DOHH2 (cell line): ENCODE measurements around the gene KARS1.

Experiments used
- EZH2phosphoT487 ChIP-seq: fragments of 200-600 bp; sonication (generic); IDR thresholded peaks from 2 replicates; pipeline ENCODE4 v1.6.1; 2017; ENCODE audit warnings: borderline replicate concordance, mild to moderate bottlenecking, antibody characterized with exemption, low read length, moderate library complexity, mixed read lengths
- TF ChIP-seq, protein P1 (sequence below): fragments of 200-600 bp; sonication (generic); IDR thresholded peaks from one replicate; pipeline ENCODE4 v1.5.1; 2014; ENCODE audit warnings: antibody characterized with exemption, mild to moderate bottlenecking, low read depth, low read length; ENCODE audit not compliant: poor library complexity, severe bottlenecking

DNA sequence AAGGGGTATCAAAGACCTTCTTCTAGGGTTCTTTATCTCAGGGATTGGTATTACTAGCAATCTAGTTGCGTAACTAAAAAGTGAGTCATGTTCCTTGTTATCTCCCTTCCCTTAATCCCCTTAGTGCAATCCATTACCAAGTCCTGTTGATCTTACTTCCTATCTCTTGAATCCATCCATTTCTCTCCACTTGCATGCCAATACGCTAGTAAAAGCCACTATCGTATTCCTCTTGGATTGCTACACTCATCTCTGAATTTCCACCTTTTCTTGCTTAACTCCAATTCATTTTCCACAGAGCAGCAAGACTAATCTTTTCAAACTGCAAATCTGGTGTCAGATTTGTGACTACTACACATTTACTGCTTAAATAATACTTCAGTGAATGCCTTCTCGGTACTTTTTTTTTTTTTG lies 22.5 kb downstream of the KARS1 start:
- TF ChIP-seq, protein P1, sequence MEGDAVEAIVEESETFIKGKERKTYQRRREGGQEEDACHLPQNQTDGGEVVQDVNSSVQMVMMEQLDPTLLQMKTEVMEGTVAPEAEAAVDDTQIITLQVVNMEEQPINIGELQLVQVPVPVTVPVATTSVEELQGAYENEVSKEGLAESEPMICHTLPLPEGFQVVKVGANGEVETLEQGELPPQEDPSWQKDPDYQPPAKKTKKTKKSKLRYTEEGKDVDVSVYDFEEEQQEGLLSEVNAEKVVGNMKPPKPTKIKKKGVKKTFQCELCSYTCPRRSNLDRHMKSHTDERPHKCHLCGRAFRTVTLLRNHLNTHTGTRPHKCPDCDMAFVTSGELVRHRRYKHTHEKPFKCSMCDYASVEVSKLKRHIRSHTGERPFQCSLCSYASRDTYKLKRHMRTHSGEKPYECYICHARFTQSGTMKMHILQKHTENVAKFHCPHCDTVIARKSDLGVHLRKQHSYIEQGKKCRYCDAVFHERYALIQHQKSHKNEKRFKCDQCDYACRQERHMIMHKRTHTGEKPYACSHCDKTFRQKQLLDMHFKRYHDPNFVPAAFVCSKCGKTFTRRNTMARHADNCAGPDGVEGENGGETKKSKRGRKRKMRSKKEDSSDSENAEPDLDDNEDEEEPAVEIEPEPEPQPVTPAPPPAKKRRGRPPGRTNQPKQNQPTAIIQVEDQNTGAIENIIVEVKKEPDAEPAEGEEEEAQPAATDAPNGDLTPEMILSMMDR = no peak
- TF ChIP-seq EZH2phosphoT487 = no peak
